NCI-H2227 (cell line): ENCODE data around the gene APLF.
"Not testable (repeated sequence)": the region's sequence is repeated elsewhere in the genome, so short reads cannot be mapped to it uniquely, and the experiment has no call there.

Experiments
- DNase-seq: peaks from one replicate; lab custom pipeline; 2025; ENCODE audit not compliant: unreplicated experiment; lab: John Stamatoyannopoulos, UW

The APLF gene

GRCh38 chr2:68521037-68521436, 53.7 kb downstream of the APLF start:
- no peak for DNase-seq

GRCh38 chr2:68526943-68527342, 59.6 kb downstream of the APLF start:
- DNase-seq, result not testable (repeated sequence)

- DNase-seq, result not testable (repeated sequence)
Observed at GRCh38 chr2:68527343-68528081, 60.1 kb downstream of the APLF start.

- not testable (repeated sequence) for DNase-seq
Observed at GRCh38 chr2:68529156-68529555, 61.8 kb downstream of the APLF start.

GRCh38 chr2:68529651-68530050, 62.3 kb downstream of the APLF start:
- DNase-seq, result not testable (repeated sequence)

- no peak for DNase-seq
Observed at GRCh38 chr2:68536000-68536399, 68.6 kb downstream of the APLF start.

- DNase-seq, result no peak
Observed at GRCh38 chr2:68537011-68537410, 69.6 kb downstream of the APLF start.

- DNase-seq, result no peak
Observed at GRCh38 chr2:68537809-68538208, 70.4 kb downstream of the APLF start.

GRCh38 chr2:68544811-68545210, 77.4 kb downstream of the APLF start:
- no peak for DNase-seq

GRCh38 chr2:68548396-68548795, 81.0 kb downstream of the APLF start:
- DNase-seq, result no peak

GRCh38 chr2:68553098-68553497, 85.7 kb downstream of the APLF start:
- no peak for DNase-seq

- DNase-seq, result not testable (repeated sequence)
Observed at GRCh38 chr2:68555425-68556206, 88.2 kb downstream of the APLF start.

GRCh38 chr2:68556381-68556780, 89.0 kb downstream of the APLF start:
- no peak for DNase-seq

- DNase-seq, result no peak
Observed at GRCh38 chr2:68558576-68558975, 91.2 kb downstream of the APLF start.

GRCh38 chr2:68559692-68560091, 92.3 kb downstream of the APLF start:
- no peak for DNase-seq

- no peak for DNase-seq
Observed at GRCh38 chr2:68560545-68560944, 93.2 kb downstream of the APLF start.

GRCh38 chr2:68561372-68561771, 94.0 kb downstream of the APLF start:
- DNase-seq, result no peak

- no peak for DNase-seq
Observed at GRCh38 chr2:68562934-68563333, 95.5 kb downstream of the APLF start.

- no peak for DNase-seq
Observed at GRCh38 chr2:68564426-68564825, 97.0 kb downstream of the APLF start.

GRCh38 chr2:68565273-68565672, 97.9 kb downstream of the APLF start:
- DNase-seq, result no peak

GRCh38 chr2:68565858-68566257, 98.5 kb downstream of the APLF start:
- no peak for DNase-seq

- DNase-seq, result no peak
Observed at GRCh38 chr2:68566362-68566761, 99.0 kb downstream of the APLF start.
